Measurements from ENCODE around the gene WDSUB1.

Gene WDSUB1

DNA sequence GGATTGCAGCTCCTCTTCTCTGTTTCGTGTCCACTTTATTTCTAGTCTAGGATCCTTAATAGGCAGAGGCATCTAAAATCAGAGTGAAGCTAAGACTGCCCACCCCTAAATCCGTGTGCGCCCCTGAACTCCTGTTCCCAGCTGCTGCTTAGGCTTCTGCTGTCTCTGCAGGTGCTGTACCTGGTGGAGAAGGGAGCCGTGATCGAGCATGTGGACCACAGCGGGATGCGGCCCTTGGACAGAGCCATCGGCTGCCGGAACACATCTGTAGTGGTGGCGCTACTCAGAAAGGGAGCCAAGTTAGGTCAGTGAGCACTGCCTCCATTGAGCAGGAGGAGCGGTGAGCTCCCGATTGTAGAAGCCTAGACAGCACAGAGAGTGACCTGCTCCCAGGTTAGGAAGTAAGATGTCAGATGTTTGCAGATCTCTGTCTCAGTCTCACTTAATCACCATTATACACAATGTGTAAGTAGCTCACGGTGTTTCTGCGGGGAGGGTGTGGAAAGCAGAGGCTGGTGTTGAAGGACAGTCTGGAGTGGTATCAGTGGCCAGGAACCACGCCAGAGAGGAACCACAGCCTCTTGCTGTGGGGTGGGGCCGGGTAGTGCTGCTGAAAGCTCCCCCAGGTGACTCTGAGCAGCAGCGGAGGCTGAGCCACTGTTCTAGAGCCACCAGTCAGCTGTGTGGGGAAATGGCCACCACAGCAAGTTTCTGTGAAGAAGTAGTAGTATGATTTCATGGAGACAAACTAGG, 62.3 kb downstream of the WDSUB1 start:
- Histone ChIP-seq H3K27me3 (ENCODE audit: insufficient read depth, poor library complexity, severe bottlenecking) (no peaks in the 10 kb centered on the region), H3K27ac (replicated peaks) (no peak overlapping the region), H3K4me3 (replicated peaks; ENCODE audit: insufficient read depth, low read length) (no peak overlapping the region)
- DNase-seq (ENCODE audit: low read depth in 1 of 2, low spot score in 1 of 2): no peak
- TF ChIP-seq, protein P1, sequence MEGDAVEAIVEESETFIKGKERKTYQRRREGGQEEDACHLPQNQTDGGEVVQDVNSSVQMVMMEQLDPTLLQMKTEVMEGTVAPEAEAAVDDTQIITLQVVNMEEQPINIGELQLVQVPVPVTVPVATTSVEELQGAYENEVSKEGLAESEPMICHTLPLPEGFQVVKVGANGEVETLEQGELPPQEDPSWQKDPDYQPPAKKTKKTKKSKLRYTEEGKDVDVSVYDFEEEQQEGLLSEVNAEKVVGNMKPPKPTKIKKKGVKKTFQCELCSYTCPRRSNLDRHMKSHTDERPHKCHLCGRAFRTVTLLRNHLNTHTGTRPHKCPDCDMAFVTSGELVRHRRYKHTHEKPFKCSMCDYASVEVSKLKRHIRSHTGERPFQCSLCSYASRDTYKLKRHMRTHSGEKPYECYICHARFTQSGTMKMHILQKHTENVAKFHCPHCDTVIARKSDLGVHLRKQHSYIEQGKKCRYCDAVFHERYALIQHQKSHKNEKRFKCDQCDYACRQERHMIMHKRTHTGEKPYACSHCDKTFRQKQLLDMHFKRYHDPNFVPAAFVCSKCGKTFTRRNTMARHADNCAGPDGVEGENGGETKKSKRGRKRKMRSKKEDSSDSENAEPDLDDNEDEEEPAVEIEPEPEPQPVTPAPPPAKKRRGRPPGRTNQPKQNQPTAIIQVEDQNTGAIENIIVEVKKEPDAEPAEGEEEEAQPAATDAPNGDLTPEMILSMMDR (IDR thresholded peaks at IDR 0.05; ENCODE audit: insufficient read depth, low read length): no peak
- TF ChIP-seq SPI1 (IDR thresholded peaks at IDR 0.05; ENCODE audit: borderline replicate concordance, low read depth) (no peak), POLR2AphosphoS5 (IDR thresholded peaks at IDR 0.05; ENCODE audit: low read depth) (no peak), GABPA (IDR thresholded peaks at IDR 0.05; ENCODE audit: low read depth) (no peak)
- TF ChIP-seq, protein P2, sequence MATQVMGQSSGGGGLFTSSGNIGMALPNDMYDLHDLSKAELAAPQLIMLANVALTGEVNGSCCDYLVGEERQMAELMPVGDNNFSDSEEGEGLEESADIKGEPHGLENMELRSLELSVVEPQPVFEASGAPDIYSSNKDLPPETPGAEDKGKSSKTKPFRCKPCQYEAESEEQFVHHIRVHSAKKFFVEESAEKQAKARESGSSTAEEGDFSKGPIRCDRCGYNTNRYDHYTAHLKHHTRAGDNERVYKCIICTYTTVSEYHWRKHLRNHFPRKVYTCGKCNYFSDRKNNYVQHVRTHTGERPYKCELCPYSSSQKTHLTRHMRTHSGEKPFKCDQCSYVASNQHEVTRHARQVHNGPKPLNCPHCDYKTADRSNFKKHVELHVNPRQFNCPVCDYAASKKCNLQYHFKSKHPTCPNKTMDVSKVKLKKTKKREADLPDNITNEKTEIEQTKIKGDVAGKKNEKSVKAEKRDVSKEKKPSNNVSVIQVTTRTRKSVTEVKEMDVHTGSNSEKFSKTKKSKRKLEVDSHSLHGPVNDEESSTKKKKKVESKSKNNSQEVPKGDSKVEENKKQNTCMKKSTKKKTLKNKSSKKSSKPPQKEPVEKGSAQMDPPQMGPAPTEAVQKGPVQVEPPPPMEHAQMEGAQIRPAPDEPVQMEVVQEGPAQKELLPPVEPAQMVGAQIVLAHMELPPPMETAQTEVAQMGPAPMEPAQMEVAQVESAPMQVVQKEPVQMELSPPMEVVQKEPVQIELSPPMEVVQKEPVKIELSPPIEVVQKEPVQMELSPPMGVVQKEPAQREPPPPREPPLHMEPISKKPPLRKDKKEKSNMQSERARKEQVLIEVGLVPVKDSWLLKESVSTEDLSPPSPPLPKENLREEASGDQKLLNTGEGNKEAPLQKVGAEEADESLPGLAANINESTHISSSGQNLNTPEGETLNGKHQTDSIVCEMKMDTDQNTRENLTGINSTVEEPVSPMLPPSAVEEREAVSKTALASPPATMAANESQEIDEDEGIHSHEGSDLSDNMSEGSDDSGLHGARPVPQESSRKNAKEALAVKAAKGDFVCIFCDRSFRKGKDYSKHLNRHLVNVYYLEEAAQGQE (IDR thresholded peaks at IDR 0.05; ENCODE audit: insufficient replicate concordance, low read depth): no peak

DNA sequence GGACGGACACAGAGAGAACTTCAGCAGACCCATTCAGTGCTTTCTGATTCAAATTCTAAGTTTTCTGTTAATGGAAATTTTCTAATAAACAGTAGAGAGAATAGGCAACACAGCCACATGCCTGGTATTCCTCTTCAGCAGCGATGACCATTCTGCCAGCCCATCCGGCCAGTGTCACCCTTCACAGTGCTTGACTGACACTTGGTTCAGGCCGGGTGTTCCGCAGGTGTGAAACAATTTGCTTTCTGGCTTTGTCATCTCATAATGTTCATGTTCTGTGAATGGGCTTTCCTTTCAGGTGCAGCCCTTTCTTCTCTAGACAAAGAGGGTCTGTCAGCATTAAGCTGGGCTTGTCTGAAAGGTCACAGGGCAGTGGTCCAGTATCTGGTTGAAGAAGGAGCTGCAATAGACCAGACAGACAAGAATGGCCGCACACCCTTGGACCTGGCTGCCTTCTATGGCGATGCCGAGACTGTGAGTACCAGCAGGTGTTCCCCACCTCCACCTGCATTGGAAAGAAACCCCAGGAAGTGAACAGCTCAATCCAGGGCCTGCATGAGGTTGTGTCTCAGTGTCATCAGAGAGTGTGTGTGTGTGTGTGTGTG, 67.0 kb downstream of the WDSUB1 start:
- TF ChIP-seq, protein P1 (IDR thresholded peaks at IDR 0.05; ENCODE audit: insufficient read depth, low read length): no peak
- no peak for TF ChIP-seq SPI1 (IDR thresholded peaks at IDR 0.05; ENCODE audit: borderline replicate concordance, low read depth)
- TF ChIP-seq GABPA (IDR thresholded peaks at IDR 0.05; ENCODE audit: low read depth): no peak
- TF ChIP-seq, protein P2 (IDR thresholded peaks at IDR 0.05; ENCODE audit: insufficient replicate concordance, low read depth): no peak
- no peak for TF ChIP-seq POLR2AphosphoS5 (IDR thresholded peaks at IDR 0.05; ENCODE audit: low read depth)
- no peaks in the 10 kb centered on the region for H3K27me3 ChIP-seq (ENCODE audit: insufficient read depth, poor library complexity, severe bottlenecking)
- H3K4me3 ChIP-seq (replicated peaks; ENCODE audit: insufficient read depth, low read length): no peak overlapping the region
- H3K27ac ChIP-seq (replicated peaks): no peak overlapping the region
- no peak for DNase-seq (ENCODE audit: low read depth in 1 of 2, low spot score in 1 of 2)

DNA sequence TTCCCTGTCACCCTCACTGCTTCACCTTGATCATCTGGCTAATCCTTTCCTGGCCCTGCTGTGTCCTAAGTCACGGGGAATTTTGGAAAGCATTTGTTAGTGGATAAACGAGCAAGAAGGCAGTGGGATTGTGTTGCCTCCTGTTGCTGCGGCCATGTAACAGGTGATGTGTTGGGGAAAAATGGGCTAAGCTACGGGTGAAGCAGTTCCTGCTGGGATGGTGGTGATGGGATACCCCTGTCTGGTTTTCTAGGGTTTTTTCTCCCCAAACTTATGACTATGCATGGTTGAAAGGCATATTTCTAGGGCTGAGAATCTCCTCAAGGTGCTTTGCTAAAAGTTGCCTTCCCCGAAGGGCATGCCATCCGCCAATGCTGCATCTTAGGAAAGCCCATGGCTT, 68.1 kb downstream of the WDSUB1 start:
- Histone ChIP-seq H3K27ac (replicated peaks) (no peak overlapping the region), H3K4me3 (replicated peaks; ENCODE audit: insufficient read depth, low read length) (no peak overlapping the region), H3K27me3 (ENCODE audit: insufficient read depth, poor library complexity, severe bottlenecking) (no peaks in the 10 kb centered on the region)
- TF ChIP-seq POLR2AphosphoS5 (IDR thresholded peaks at IDR 0.05; ENCODE audit: low read depth): no peak
- TF ChIP-seq SPI1 (IDR thresholded peaks at IDR 0.05; ENCODE audit: borderline replicate concordance, low read depth): no peak
- DNase-seq (ENCODE audit: low read depth in 1 of 2, low spot score in 1 of 2): no peak

GRCh38 chr2:159217676-159218075, 68.8 kb downstream of the WDSUB1 start:
- DNase-seq (ENCODE audit: low read depth in 1 of 2, low spot score in 1 of 2): no peak
- Histone ChIP-seq H3K4me3 (replicated peaks; ENCODE audit: insufficient read depth, low read length) (no peak overlapping the region), H3K27me3 (ENCODE audit: insufficient read depth, poor library complexity, severe bottlenecking) (no peaks in the 10 kb centered on the region), H3K27ac (replicated peaks) (no peak overlapping the region)
- TF ChIP-seq GABPA (IDR thresholded peaks at IDR 0.05; ENCODE audit: low read depth) (no peak), SPI1 (IDR thresholded peaks at IDR 0.05; ENCODE audit: borderline replicate concordance, low read depth) (no peak), POLR2AphosphoS5 (IDR thresholded peaks at IDR 0.05; ENCODE audit: low read depth) (no peak)
- TF ChIP-seq, protein P1 (IDR thresholded peaks at IDR 0.05; ENCODE audit: insufficient read depth, low read length): no peak
- TF ChIP-seq, protein P2 (IDR thresholded peaks at IDR 0.05; ENCODE audit: insufficient replicate concordance, low read depth): no peak
